WTC11 (cell line): ENCODE measurements around the gene ATP11B. TPM values are rescaled to one million over a fixed set of nuclear protein-coding genes. Genes with fewer than 3 reads are reported as not detected.

Experiments used
- ATAC-seq: fragments of 200-7000 bp; cut with Tn5 transposase; 2 replicates; pipeline ENCODE4 v1.10.0; 2021; ENCODE audit warnings: mild to moderate bottlenecking, moderate library complexity
- CTCF ChIA-PET: fragments of 300-600 bp; sonication (Branson Sonifier 250); formaldehyde crosslinking; loops from one replicate; lab custom pipeline; 2021; ENCODE audit warnings: antibody characterized with exemption; lab: Charles Lee
- POLR2A ChIA-PET: fragments of 350-600 bp; sonication (Branson Sonifier 250); formaldehyde crosslinking; loops from one replicate; lab custom pipeline; 2021; ENCODE audit warnings: antibody characterized with exemption; lab: Charles Lee
- DNase-seq: peaks from one replicate; pipeline ENCODE4 v3.0.0; 2021; ENCODE audit warnings: low spot score
- H3K27ac Mint-ChIP-seq: 2 replicates; pipeline ENCODE4 v1.8.0; 2021; ENCODE audit warnings: mixed read lengths
- H3K27me3 Mint-ChIP-seq: 2 replicates; pipeline ENCODE4 v1.8.0; 2021; ENCODE audit warnings: low read depth, mild to moderate bottlenecking, moderate library complexity, mixed read lengths
- H3K36me3 Mint-ChIP-seq: 2 replicates; pipeline ENCODE4 v1.8.0; 2021; ENCODE audit warnings: mixed read lengths
- H3K4me1 Mint-ChIP-seq: 2 replicates; pipeline ENCODE4 v1.8.0; 2022; ENCODE audit warnings: mixed read lengths
- H3K4me3 Mint-ChIP-seq: 2 replicates; pipeline ENCODE4 v1.8.0; 2021; ENCODE audit warnings: mild to moderate bottlenecking, moderate library complexity, mixed read lengths
- H3K9me3 Mint-ChIP-seq: 2 replicates; pipeline ENCODE4 v1.8.0; 2021; ENCODE audit warnings: mixed read lengths
- ATF1 ChIP-seq: sonication (generic); formaldehyde crosslinking; IDR thresholded peaks from 2 replicates; pipeline ENCODE4 v1.8.1; 2023; ENCODE audit warnings: mild to moderate bottlenecking, moderate library complexity, missing genetic modification reagents
- CREB1 ChIP-seq: sonication (generic); formaldehyde crosslinking; IDR thresholded peaks from 2 replicates; pipeline ENCODE4 v1.8.0; 2023; ENCODE audit warnings: mild to moderate bottlenecking, missing genetic modification reagents
- ELF4 ChIP-seq: sonication (generic); formaldehyde crosslinking; IDR thresholded peaks from 2 replicates; pipeline ENCODE4 v1.8.1; 2022; ENCODE audit warnings: low read depth, mild to moderate bottlenecking, moderate library complexity, missing genetic modification reagents
- GRHL2 ChIP-seq: fragments of 250-450 bp; sonication (Bioruptor Pico); IDR thresholded peaks from 2 replicates; pipeline ENCODE4 v1.8.0; 2022; ENCODE audit warnings: mild to moderate bottlenecking, moderate library complexity; ENCODE audit not compliant: insufficient replicate concordance, severe bottlenecking
- GTF2I ChIP-seq: fragments of 250-450 bp; sonication (Bioruptor Pico); conservative IDR thresholded peaks from 2 replicates; pipeline ENCODE4 v1.4.0; 2021; ENCODE audit warnings: mild to moderate bottlenecking
- IRF1 ChIP-seq: sonication (generic); formaldehyde crosslinking; IDR thresholded peaks from 2 replicates; pipeline ENCODE4 v1.8.0; 2023; ENCODE audit warnings: missing genetic modification reagents
- MXD4 ChIP-seq: fragments of 250-450 bp; sonication (Bioruptor Pico); IDR thresholded peaks from 2 replicates; pipeline ENCODE4 v1.8.0; 2021; ENCODE audit warnings: mild to moderate bottlenecking, moderate library complexity, borderline replicate concordance
- NFE2L1 ChIP-seq: sonication (generic); formaldehyde crosslinking; IDR thresholded peaks from 2 replicates; pipeline ENCODE4 v1.8.1; 2023; ENCODE audit warnings: missing genetic modification reagents
- NR3C1 ChIP-seq: sonication (generic); formaldehyde crosslinking; conservative IDR thresholded peaks from 2 replicates; pipeline ENCODE4 v1.8.1; 2023; ENCODE audit warnings: low read depth, mild to moderate bottlenecking, missing genetic modification reagents
- TEAD1 ChIP-seq: sonication (generic); formaldehyde crosslinking; IDR thresholded peaks from 2 replicates; pipeline ENCODE4 v1.8.0; 2022; ENCODE audit warnings: mild to moderate bottlenecking, missing genetic modification reagents
- ZSCAN18 ChIP-seq: fragments of 250-450 bp; sonication (Bioruptor Pico); IDR thresholded peaks from 2 replicates; pipeline ENCODE4 v2.1.2; 2022; ENCODE audit warnings: mild to moderate bottlenecking, moderate library complexity
- total RNA-seq: library from RNA; stranded (reverse); gene quantifications from 3 replicates; pipeline ENCODE4 v1.2.3, GENCODE V29; 2021
- TF ChIP-seq, protein P1 (sequence below): sonication (generic); formaldehyde crosslinking; IDR thresholded peaks from 2 replicates; pipeline ENCODE4 v1.8.0; 2022; ENCODE audit warnings: mild to moderate bottlenecking, missing genetic modification reagents
- TF ChIP-seq, protein P2 (sequence below): sonication (generic); formaldehyde crosslinking; IDR thresholded peaks from 2 replicates; pipeline ENCODE4 v1.8.0; 2022; ENCODE audit warnings: mild to moderate bottlenecking, missing genetic modification reagents
- TF ChIP-seq, protein P3 (sequence below): sonication (generic); formaldehyde crosslinking; IDR thresholded peaks from 2 replicates; pipeline ENCODE4 v1.8.1; 2022; ENCODE audit warnings: low read depth, mild to moderate bottlenecking, moderate library complexity, missing genetic modification reagents, borderline replicate concordance

Gene ATP11B
- total RNA-seq, 1 experiment from 2014 or later, result 25.7 TPM

DNA sequence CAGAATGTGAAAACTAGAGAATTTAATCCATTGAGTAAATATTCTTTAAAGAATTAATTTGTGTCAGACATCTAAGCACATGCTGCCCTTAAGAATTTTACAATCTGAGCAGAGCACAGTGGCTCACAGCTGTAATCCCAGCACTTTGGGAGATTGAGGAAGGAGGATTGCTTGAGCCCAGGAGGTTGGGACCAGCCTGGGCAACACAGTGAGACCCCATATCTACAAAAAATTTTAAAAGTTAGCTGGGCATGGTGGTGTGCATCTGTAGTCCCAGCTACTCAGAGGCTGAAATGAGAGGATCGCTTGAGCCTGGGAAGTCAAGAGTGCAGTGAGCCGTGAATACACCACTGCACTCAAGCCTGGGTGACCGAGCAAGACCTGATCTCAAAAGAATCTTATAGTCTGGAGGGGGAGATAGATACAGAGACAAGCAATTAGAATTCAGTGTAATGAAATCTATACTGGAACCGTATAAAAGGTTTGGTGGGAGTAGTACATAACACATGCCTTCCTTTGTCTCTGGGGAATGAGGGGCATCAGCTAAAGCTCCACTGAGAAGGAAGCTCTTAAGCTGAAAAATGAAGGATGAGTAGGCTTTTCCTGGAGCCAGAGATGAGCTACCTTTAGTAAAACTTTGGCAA, 21.2 kb downstream of the ATP11B start:
- ChIA-PET POLR2A (no interaction called here), CTCF (interaction anchor here (1.0 to 1.1 kb wide), 2 partner anchors 100 to 104 kb away, joined by 3 to 4 read pairs; no protein-coding TSS in a partner anchor)
- ATAC-seq (no peak; the same call in 1 of the 2 replicates), DNase-seq (no peak)
- Mint-ChIP-seq H3K4me1 (peaks cover 10% of the 10 kb centered on the region), H3K9me3 (no peaks in the 10 kb centered on the region), H3K27ac (no peak overlapping the region), H3K4me3 (no peak overlapping the region), H3K36me3 (no peaks in the 10 kb centered on the region), H3K27me3 (no peaks in the 10 kb centered on the region)
- TF ChIP-seq, protein P1, sequence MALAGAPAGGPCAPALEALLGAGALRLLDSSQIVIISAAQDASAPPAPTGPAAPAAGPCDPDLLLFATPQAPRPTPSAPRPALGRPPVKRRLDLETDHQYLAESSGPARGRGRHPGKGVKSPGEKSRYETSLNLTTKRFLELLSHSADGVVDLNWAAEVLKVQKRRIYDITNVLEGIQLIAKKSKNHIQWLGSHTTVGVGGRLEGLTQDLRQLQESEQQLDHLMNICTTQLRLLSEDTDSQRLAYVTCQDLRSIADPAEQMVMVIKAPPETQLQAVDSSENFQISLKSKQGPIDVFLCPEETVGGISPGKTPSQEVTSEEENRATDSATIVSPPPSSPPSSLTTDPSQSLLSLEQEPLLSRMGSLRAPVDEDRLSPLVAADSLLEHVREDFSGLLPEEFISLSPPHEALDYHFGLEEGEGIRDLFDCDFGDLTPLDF (CRISPR knock-in tag), result no peak
- TF ChIP-seq TEAD1 (CRISPR knock-in tag) (no peak), MXD4 (CRISPR knock-in tag) (no peak), ATF1 (CRISPR knock-in tag) (no peak), IRF1 (CRISPR knock-in tag) (no peak)

- Mint-ChIP-seq H3K4me3 (no peak overlapping the region), H3K27ac (no peak overlapping the region), H3K36me3 (no peaks in the 10 kb centered on the region), H3K9me3 (no peaks in the 10 kb centered on the region), H3K27me3 (no peaks in the 10 kb centered on the region), H3K4me1 (peaks cover 10% of the 10 kb centered on the region)
- CTCF ChIA-PET, result no interaction called here
- POLR2A ChIA-PET, result no interaction called here
- no peak for TF ChIP-seq ATF1 (CRISPR knock-in tag)
- TF ChIP-seq ELF4 (CRISPR knock-in tag), result no peak
- TF ChIP-seq GTF2I (CRISPR knock-in tag), result no peak
- no peak for TF ChIP-seq NR3C1
- TF ChIP-seq ZSCAN18 (CRISPR knock-in tag), result no peak
- TF ChIP-seq, protein P2, sequence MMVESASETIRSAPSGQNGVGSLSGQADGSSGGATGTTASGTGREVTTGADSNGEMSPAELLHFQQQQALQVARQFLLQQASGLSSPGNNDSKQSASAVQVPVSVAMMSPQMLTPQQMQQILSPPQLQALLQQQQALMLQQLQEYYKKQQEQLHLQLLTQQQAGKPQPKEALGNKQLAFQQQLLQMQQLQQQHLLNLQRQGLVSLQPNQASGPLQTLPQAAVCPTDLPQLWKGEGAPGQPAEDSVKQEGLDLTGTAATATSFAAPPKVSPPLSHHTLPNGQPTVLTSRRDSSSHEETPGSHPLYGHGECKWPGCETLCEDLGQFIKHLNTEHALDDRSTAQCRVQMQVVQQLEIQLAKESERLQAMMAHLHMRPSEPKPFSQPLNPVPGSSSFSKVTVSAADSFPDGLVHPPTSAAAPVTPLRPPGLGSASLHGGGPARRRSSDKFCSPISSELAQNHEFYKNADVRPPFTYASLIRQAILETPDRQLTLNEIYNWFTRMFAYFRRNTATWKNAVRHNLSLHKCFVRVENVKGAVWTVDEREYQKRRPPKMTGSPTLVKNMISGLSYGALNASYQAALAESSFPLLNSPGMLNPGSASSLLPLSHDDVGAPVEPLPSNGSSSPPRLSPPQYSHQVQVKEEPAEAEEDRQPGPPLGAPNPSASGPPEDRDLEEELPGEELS (CRISPR knock-in tag), result no peak
- TF ChIP-seq, protein P3, sequence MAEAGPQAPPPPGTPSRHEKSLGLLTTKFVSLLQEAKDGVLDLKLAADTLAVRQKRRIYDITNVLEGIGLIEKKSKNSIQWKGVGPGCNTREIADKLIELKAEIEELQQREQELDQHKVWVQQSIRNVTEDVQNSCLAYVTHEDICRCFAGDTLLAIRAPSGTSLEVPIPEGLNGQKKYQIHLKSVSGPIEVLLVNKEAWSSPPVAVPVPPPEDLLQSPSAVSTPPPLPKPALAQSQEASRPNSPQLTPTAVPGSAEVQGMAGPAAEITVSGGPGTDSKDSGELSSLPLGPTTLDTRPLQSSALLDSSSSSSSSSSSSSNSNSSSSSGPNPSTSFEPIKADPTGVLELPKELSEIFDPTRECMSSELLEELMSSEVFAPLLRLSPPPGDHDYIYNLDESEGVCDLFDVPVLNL (CRISPR knock-in tag), result no peak
- no peak for TF ChIP-seq IRF1 (CRISPR knock-in tag)
- no peak for TF ChIP-seq CREB1
- no peak for TF ChIP-seq NFE2L1 (CRISPR knock-in tag)
- TF ChIP-seq GRHL2, result no peak
- DNase-seq (no peak), ATAC-seq (no peak)
Observed at GRCh38 chr3:182816181-182816580, 22.9 kb downstream of the ATP11B start.
